NCI-H526 (cell line): ENCODE measurements around the gene TEX13B.
"Not testable (repeated sequence)": the region's sequence is repeated elsewhere in the genome, so short reads cannot be mapped to it uniquely, and the experiment has no call there.

Experiments used
- DNase-seq, 2 experiments: peaks; one replicate each; lab custom pipeline; 2025; lab: John Stamatoyannopoulos, UW

Gene TEX13B

GRCh38 chrX:107982356-107982755, at the start of gene TEX13B:
Gene TEX13B, minus strand, starts transcription at chrX:107982370. Its CDS starts 243 bp downstream, at chrX:107982127.
- no peak for DNase-seq

- no peak for DNase-seq
These were observed 48.0 kb upstream of the TEX13B start for GRCh38 chrX:108029928-108030711.

- no peak for DNase-seq
These were observed 46.7 kb upstream of the TEX13B start for GRCh38 chrX:108028854-108029253.

GRCh38 chrX:108025954-108026600, 43.9 kb upstream of the TEX13B start:
- peak; percentile 2 to 39 for DNase-seq

GRCh38 chrX:108025376-108025775, 43.2 kb upstream of the TEX13B start:
- no peak for DNase-seq

- DNase-seq, result no peak
These were observed 40.4 kb upstream of the TEX13B start for GRCh38 chrX:108022491-108023089.

GRCh38 chrX:108020631-108021030, 38.5 kb upstream of the TEX13B start:
- DNase-seq, result peak in 1 of 2 experiments; percentile 42

GRCh38 chrX:108019382-108019875, 37.3 kb upstream of the TEX13B start:
- DNase-seq, result no peak

- DNase-seq, result no peak
These were observed 36.6 kb upstream of the TEX13B start for GRCh38 chrX:108018656-108019381.

GRCh38 chrX:108001218-108001814, 19.1 kb upstream of the TEX13B start:
- DNase-seq, result peak; percentile 21 to 83

GRCh38 chrX:108000751-108001150, 18.6 kb upstream of the TEX13B start:
- DNase-seq, result peak in 1 of 2 experiments; percentile 26

GRCh38 chrX:107996124-107996523, 14.0 kb upstream of the TEX13B start:
- DNase-seq, result no peak

GRCh38 chrX:107985033-107985432, 2.9 kb upstream of the TEX13B start:
- DNase-seq, result no peak

- no peak for DNase-seq
These were observed 2.6 kb downstream of the TEX13B start for GRCh38 chrX:107979534-107979933.

- peak in 1 of 2 experiments; percentile 20 for DNase-seq
These were observed 3.4 kb downstream of the TEX13B start for GRCh38 chrX:107978707-107979307.

- DNase-seq, result peak; percentile 2 to 18
These were observed 4.1 kb downstream of the TEX13B start for GRCh38 chrX:107978071-107978470.

- no peak for DNase-seq
These were observed 10.5 kb downstream of the TEX13B start for GRCh38 chrX:107971636-107972035.

- no peak for DNase-seq
These were observed 12.1 kb downstream of the TEX13B start for GRCh38 chrX:107970073-107970472.

GRCh38 chrX:107968623-107969022, 13.5 kb downstream of the TEX13B start:
- DNase-seq, result no peak

- not testable (repeated sequence) for DNase-seq
These were observed 26.8 kb downstream of the TEX13B start for GRCh38 chrX:107955337-107955736.

- DNase-seq, result no peak
These were observed 42.1 kb downstream of the TEX13B start for GRCh38 chrX:107940095-107940494.
